Fibroblast of skin of right biceps (primary cell): Measurements from ENCODE around the gene PLAAT5.

Experiments used
- DNase-seq: peaks from one replicate; pipeline ENCODE4 v3.0.0-alpha.2; 2013

The PLAAT5 gene

DNA sequence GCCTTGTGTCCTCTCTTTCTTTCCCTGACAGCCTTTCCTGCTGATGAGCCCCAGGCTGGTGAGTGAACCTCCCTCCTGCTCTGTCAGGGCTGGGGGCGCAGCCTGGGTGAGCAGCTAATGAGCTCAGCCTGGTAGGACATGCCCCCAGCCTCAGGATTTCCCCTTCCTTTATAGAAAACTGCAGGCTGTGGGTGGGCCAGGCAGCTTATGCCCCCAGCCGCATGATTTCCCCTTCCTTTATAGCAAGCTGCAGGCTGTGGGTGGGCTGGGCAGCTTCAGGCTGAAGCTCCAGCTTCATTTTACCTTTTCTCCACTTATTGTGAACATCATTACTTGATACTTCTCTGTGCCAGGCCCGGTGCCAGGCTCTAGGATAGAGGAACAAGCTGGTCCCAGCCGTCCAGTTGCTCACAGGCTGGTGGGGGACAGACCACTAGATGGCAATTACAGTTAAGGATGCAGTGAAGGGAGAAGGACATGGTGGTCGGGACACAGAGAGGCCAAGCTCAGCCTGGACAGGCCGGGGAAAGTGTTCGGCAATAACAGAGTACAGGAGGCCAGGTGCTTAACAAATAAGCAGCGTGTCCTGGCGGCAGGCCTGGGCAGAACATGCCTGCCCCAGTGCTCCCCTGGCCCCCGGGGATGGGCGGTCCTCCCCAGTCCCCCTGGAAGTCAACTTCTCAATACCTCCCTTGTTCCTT lies 20.2 kb upstream of the PLAAT5 start:
- no peak for DNase-seq

GRCh38 chr11:63510360-63511047 lies 19.5 kb upstream of the PLAAT5 start:
- peak; percentile 65 for DNase-seq

DNA sequence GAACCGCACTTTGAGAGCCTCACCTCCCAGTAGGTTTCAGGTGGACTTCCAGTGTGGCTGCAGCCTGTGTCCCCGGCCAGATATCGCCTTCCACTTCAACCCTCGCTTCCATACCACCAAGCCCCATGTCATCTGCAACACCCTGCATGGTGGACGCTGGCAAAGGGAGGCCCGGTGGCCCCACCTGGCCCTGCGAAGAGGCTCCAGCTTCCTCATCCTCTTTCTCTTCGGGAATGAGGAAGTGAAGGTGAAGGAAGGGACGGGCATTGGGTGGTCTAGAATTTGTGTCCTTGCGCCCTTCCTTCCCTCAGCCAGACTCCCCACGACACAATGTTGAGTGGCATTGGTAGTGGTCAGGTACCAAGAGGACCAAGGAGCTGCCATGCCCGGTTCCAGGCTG lies 17.8 kb upstream of the PLAAT5 start:
- DNase-seq: no peak

DNA sequence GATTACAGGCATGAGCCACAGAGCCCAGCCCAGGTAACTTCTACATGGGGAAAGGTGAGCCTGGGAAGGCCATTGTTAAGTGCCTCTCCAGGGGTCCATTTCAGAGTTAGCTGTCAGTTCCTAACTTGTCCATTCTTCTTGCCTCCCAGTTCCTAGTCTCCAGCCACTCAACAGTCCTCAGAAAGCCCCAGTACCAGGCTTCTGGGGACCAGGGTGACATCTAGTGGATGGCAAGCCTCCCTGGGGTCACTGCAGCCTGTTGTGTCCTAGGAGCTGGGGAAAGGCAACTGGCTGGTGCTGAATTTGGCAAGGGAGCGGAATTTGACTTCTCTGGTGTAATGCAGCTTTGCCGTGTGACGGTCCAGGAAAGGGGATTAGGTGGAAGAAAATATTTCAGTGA lies 17.0 kb upstream of the PLAAT5 start:
- no peak for DNase-seq

GRCh38 chr11:63507511-63507910 lies 16.5 kb upstream of the PLAAT5 start:
- no peak for DNase-seq

GRCh38 chr11:63506876-63507275 lies 15.9 kb upstream of the PLAAT5 start:
- DNase-seq: no peak

DNA sequence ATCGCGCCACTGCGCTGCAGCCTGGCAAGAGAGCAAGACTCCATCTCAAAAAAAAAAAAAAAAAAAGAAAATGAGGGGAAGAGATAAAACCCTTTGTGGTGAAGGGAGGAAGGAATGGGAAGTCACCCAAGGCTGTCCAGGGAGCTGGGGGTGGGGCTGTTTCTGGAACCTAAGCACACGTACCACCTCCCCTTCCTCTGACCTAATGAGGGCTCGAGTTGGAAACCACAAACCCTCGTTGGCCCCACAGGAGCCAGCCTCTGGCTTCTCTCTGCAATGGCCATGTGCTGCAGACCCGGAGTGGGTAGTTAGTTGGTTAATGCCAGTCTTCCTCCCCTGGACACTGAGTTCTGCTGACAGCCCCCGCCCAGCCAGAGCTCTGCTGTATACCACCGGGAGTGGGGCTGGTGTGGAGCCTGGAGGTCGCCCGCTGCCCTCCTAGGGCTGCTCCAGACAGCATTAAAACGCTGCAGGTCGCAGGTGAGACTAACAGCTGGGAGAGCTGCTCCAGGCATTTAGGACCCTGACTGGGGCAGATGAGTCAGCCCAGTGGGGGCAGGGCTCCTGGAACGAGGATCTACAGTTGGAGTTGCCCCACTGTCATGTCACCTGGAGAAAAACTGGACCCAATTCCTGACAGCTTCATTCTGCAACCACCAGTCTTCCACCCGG lies 15.0 kb upstream of the PLAAT5 start, which contains the start of gene LGALS12:
Gene LGALS12, plus strand, starts transcription at position 228 of the 672 bp plus-strand sequence. Its CDS starts 375 bp downstream, at position 603.
- no peak for DNase-seq

DNA sequence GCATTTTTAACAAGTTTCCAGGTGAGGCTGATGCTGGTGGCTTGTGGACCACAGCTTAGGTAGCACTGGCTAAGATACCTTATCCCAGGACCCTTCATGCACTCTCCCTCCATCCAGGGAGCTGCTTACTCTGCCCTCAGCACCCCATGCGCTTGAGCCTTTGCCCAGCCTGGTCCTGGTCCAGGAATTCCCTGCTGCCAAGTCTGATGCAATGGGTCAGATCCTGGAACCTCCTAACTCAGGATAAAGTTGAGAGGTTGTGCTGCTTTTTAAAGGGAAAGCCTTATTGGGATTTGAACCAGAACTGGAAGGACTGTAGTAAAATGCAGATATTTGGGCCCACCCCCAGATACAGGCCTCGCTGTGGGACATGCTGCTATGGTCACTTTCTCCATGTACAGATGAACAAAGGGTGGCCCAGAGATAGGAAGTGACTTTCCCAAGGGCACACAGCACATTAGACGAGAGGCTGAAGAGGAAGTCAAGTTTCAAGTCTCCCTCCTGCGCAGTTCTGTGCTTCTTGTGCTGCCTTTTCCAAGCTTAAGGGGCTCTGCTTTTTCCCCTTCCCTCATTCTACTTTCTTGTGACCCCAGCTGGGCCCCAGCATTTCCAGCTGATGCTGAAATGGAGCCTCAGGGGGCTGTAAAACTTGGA lies 14.1 kb upstream of the PLAAT5 start:
- DNase-seq: no peak

DNA sequence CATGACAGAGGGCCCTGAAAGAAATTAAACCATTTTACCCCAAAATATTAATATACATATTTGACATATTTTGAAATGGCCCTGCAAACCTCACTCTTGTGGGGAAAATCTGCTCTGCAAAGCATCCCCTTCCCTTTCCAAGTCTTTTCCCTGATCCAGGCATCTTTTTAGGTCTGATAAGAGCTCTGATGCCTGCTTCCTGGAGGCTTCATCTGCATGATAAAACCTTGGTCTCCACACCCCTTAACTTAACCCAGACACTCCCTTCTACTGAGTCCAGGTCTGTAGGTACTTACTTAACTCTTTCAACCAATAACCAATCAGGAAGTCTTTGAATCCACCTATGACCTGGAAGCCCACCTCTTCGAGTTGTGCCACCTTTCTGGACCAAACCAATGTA lies 13.1 kb upstream of the PLAAT5 start:
- DNase-seq: no peak

DNA sequence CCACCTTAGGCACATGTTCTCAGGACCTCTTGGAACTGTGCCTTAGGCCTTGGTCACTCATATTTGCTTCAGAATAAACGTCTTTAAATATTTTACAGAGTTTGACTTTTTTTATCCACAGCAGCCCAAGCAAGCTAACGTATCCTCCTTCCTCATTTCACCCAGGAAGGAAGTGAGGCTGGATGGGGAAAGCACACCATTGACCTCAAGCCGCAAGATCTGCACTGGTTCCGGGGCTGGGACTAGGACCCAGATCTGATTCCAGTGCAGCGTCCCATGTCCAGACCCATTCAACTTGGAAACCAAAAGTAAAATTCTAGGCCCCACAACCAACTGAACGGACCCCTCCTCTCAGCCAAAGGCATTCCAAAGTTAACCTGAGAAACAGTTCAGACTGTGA lies 12.5 kb upstream of the PLAAT5 start:
- no peak for DNase-seq

DNA sequence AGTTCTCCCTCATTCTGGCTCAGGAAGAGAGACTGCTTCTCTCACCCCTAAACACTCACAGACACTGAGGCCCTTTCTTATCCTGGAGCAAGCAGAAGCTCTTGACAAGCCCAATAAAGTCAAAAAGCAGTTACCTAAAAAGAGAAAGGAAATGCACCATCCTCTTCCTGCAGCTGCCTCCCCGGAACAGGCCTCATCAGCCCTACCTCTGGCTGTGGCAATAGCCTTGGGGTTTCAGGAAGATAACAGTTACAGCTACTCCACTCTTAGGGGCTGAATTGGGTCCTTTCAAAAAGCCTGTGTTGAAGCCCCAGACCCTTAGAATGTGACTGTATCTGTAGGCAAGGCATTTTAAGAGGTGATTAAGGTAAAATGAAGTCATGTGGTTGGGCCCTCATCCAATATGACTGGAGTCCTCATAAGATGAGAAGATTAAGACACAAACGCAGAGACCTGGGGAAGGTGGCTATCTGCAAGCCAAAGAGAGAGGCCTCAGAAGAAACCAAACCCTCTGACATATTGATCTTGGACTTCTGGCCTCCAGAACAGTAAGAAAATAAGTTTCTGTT lies 11.4 kb upstream of the PLAAT5 start:
- DNase-seq: no peak

DNA sequence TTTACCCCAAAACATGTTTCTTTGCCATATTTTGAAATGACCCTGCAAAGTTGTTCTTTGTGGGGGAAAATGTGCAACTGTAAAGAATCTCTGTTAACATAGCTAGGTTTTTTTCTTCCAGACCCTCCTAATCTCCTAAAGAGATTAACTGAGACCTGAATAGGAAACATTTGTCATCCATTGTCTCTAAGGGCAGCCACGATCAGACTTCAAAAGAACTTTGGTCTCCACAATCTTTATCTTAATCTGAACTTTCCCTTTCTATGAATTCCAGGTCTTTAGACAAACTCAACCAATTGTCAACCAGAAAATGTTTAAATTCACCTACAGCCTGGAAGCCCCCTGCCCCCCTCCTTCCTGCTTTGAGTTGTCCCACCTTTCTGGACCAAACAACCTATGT lies 10.3 kb upstream of the PLAAT5 start:
- no peak for DNase-seq

DNA sequence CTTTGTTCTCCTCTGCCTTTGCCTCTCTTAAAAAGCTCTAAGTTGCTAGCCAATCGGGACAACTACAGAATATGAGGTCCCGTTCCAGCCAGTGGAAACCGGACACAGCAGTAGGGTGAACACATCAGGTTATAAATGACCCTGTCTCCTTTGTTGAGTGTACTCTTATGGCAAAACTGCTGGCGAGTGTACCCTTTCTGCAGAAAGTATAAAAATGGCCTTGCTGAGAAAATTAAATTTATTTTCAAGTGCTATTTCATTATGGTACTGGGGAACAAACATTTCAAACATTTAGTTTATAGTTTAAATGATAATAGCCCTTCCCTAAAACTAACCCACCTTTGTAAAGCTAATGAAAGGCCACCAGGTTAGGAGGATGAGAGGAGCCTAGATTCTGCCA lies 8.9 kb upstream of the PLAAT5 start:
- no peak for DNase-seq

DNA sequence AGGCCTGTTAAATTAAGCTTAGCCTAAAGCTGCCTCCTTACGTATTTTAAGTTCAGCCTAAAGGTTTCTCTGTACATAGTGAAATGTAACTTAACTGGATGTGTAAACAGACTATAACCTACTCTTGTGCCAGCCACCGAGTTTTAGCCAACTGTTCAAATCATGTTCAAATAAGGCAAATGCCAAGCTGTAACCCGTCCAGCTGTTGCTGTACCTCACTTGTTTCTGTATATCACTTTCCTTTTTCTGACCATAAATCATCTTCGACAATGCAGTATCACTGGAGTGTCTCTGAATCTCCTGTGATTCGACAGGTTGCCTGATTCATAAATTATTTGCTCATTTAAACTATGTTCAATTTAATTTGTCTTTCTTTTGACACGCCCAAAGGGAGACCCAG lies 4.0 kb upstream of the PLAAT5 start:
- no peak for DNase-seq

- no peak for DNase-seq
These were observed 2.2 kb upstream of the PLAAT5 start for GRCh38 chr11:63493127-63493526.

DNA sequence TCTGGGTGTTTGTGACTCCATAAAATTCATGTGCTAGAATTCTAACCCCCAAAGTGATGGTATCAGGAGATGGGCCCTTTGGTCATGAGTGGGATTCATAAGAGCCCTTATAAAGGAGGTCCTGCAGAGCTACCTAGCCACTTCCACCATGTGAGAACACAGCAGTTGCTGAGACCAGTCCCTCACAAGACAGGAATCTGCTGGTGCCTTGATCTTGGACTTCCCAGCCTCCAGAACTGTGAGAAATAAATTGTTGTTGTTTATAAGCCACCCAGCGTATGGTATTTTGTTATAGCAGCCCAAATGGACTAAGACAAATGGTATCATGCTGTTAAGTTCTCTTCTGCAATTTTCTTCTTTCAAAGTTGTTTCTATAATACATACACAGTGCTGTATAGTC lies 1.5 kb upstream of the PLAAT5 start:
- DNase-seq: no peak

DNA sequence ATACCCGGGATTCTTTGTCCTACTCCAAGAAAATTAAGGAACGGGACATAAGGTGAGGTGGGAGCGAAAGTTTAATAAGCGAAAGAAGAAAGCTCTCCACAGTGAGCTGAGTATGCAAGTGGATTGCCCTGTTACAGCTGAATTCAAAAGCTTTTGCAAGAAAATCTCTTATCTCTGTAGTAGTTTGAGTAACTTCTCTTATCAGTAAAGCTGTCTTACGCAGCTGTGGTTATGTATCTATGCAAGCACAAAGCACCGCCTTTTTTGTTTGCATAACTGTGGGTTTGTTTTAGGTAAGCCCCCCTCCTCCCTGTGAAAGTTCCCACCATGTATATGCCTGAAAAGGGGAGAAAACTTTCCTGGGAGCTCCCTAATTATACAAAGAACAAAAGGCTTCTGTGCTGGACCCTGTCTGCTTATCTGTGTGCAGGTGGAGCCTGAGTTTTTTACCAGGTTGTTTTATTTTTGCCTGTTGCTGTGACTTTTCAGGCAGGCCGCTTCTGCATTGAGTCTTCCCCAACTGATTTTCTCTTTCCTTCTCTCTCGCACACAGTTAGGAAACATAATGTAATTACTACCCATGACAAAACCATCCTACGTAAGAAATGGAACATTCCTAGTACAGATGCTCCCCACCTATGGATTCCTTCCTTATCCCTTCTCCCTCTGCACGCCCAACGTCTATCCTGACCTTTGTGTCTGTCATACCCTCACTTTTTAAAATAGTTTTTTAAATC lies 837 bp upstream of the PLAAT5 start:
- DNase-seq: no peak

DNA sequence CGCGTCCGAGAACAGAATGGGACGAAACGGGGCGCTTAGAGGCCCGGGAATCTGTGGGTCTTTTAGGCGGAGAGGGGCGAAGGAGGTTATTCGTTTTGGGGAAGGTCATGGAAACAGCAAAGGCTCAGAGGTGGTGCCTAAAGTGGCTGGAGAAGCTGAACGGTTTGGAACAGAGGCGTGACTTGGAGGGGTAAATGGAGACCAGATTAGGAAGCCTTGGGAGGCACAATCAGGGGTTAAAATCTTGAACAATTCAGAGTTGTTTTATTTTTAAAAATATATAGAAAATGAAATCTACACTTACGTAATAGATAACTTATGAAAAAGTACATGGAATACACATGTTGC lies 247 bp upstream of the PLAAT5 start:
- no peak for DNase-seq

DNA sequence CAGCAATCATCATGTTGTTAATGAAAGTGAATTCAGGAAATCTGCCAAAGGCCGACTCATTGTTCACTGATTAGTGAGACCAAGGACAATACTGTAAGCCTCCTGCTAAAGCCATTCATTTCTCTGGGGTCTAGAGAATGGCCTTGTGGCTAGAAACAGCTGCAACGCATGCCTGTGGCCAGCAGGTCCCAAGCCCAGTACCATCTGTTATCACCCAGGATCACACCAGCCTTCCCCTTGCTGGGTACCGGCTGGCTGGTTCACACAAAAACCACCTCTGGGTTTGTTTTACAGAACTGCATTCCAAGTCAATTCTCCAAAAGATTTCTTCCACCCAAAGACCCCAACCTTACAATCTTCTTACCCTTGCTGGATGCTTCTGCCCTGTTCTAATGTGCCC lies 1.1 kb downstream of the PLAAT5 start:
- peak; percentile 23 for DNase-seq

GRCh38 chr11:63488789-63489188 lies 2.2 kb downstream of the PLAAT5 start:
- no peak for DNase-seq

DNA sequence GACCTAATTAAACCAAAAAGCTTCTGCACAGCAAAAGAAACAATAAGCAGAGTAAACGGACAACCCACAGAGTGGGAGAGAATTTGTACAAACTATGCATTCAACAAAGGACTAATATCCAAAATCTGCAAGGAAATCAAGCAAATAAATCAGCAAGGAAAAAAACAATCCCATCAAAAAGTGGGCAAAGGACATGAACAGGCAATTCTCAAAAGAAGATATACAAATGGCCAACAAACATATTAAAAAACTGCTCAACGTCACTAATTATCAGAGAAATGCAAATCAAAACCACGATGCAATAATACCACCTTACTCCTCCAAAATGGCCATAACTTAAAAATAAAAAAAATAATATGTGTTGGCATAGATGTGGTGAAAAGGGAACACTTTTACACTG lies 5.2 kb downstream of the PLAAT5 start:
- no peak for DNase-seq

- DNase-seq: no peak
These were observed 10.9 kb downstream of the PLAAT5 start for GRCh38 chr11:63480039-63480438.

- peak; percentile 68 for DNase-seq
These were observed 12.1 kb downstream of the PLAAT5 start for GRCh38 chr11:63478896-63479295.
